ENCODE data around the gene POT1. TPM values are rescaled to one million over a fixed set of nuclear protein-coding genes. Genes with fewer than 3 reads are reported as not detected.

The POT1 gene
- polyA plus RNA-seq, 1 experiment: 12.0 TPM

DNA sequence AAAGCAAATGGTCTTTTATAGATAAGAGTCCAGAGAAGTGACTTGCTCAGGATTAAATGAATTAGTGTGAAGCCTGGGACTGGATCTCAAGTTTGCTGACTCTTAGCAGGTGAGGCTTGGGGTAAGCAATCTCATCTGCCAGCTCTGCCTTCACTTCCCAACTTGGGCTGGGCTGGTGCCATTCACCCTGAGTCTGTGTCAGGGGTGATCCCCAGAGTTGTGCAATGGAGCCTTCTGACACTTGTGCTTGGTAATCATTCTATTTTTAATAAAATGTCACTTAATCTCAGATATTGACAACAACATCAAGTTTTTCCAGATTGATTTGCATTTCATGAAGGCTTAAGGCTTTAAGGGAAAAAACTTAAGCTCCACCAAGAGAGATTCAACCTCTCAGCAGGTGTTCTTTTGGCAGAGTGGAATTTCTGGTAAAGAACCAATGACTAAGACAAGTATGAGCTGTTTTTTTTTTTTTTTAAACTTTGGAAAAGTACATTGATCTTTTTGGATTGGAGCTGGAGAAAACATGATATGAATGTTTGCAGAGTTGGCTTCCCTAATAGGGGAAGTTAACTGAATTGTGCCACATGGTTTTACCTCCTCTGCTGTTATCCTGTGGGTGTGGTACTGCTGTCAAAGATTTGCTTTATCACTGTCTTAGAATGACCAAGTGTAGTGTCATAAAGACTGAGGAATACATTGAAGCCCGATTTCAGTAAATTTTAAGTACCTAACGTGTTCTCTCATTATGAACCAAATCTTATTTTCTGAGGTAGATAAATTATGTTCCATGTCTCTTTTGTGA, 115.4 kb downstream of the POT1 start:
- ChIA-PET POLR2A (no interaction called here), CTCF (no interaction called here)
- DNase-seq (ENCODE audit: low read depth): no peak
- Histone ChIP-seq H3K27me3 (ENCODE audit: control insufficient read depth, insufficient read depth, low read length) (no peaks in the 10 kb centered on the region), H3K36me3 (ENCODE audit: control insufficient read depth, insufficient read depth, low read length) (no peaks in the 10 kb centered on the region), H3K4me3 (ENCODE audit: low read depth, low read length) (no peak overlapping the region)
- TF ChIP-seq, protein P1, sequence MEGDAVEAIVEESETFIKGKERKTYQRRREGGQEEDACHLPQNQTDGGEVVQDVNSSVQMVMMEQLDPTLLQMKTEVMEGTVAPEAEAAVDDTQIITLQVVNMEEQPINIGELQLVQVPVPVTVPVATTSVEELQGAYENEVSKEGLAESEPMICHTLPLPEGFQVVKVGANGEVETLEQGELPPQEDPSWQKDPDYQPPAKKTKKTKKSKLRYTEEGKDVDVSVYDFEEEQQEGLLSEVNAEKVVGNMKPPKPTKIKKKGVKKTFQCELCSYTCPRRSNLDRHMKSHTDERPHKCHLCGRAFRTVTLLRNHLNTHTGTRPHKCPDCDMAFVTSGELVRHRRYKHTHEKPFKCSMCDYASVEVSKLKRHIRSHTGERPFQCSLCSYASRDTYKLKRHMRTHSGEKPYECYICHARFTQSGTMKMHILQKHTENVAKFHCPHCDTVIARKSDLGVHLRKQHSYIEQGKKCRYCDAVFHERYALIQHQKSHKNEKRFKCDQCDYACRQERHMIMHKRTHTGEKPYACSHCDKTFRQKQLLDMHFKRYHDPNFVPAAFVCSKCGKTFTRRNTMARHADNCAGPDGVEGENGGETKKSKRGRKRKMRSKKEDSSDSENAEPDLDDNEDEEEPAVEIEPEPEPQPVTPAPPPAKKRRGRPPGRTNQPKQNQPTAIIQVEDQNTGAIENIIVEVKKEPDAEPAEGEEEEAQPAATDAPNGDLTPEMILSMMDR (IDR thresholded peaks at IDR 0.05; ENCODE audit: insufficient read depth, low read depth, low read length): no peak

DNA sequence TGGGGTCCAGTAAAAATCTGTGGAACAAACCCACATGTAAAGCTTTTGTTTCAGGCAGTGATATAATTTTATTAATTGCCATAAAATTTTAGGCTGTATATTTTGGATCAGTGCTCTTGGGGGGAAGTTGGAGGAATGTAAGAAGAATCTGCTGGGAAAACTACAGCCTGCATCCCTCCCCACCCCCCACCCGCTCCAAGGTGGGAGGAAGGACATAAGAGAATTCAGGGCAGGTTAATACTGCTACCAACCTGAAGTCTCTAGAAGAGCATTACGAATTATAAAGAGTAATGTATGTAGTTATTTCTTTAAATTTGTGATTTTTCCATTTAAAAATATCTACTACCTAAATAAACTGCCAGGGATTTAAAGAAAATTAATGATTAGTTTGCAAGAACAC, 116.9 kb downstream of the POT1 start:
- Histone ChIP-seq H3K4me3 (ENCODE audit: low read depth, low read length) (no peak overlapping the region), H3K27me3 (ENCODE audit: control insufficient read depth, insufficient read depth, low read length) (no peaks in the 10 kb centered on the region), H3K36me3 (ENCODE audit: control insufficient read depth, insufficient read depth, low read length) (no peaks in the 10 kb centered on the region)
- ChIA-PET CTCF (interaction anchor here (0.9 kb wide), 1 partner anchor 33 kb away, joined by 4 read pairs; no protein-coding TSS in a partner anchor), POLR2A (no interaction called here)
- TF ChIP-seq, protein P1 (IDR thresholded peaks at IDR 0.05; ENCODE audit: insufficient read depth, low read depth, low read length): no peak
- DNase-seq (ENCODE audit: low read depth): no peak

DNA sequence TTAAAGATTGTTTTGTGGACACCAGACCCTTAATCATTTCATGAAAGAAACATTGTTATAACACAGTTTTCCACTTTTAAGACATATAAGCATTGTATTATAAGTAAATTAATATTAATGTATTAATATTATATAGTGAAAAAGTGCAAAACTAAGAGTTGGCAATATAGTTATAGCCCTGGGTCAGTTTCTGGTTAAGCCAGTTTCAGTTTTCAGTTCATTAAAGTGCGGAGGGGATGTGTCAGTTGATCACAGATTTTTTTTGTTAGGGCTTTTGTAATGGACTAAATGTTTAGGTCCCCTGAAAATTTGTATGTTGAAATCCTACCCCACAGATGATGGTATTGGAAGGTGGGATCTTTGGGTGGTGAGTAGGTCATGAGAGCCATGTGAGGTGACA, 118.3 kb downstream of the POT1 start:
- no peak for DNase-seq (ENCODE audit: low read depth)
- ChIA-PET POLR2A (no interaction called here), CTCF (no interaction called here)
- Histone ChIP-seq H3K36me3 (ENCODE audit: control insufficient read depth, insufficient read depth, low read length) (no peaks in the 10 kb centered on the region), H3K27me3 (ENCODE audit: control insufficient read depth, insufficient read depth, low read length) (no peaks in the 10 kb centered on the region), H3K4me3 (ENCODE audit: low read depth, low read length) (no peak overlapping the region)
- TF ChIP-seq, protein P1 (IDR thresholded peaks at IDR 0.05; ENCODE audit: insufficient read depth, low read depth, low read length): no peak

DNA sequence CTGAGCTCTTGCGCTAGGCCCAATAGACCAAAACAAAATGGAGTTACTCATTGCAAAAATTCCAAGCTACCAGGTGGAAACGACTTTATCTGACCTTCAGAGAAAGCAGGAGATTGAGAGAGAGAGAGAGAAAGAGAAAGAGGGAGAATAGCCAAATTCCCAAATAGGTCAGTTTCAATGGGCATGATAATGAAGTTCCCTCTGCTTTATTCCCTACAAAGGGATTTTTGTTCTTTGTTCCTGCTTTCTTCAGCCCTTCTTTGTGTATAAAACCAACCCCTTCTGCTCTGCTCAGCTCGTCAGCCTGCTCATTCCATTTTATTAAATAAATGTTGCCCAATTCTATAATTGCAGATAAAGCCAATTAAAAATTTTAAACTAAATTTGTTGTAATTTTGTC, 119.0 kb downstream of the POT1 start:
- no peak for DNase-seq (ENCODE audit: low read depth)
- Histone ChIP-seq H3K36me3 (ENCODE audit: control insufficient read depth, insufficient read depth, low read length) (no peaks in the 10 kb centered on the region), H3K27me3 (ENCODE audit: control insufficient read depth, insufficient read depth, low read length) (no peaks in the 10 kb centered on the region), H3K4me3 (ENCODE audit: low read depth, low read length) (no peak overlapping the region)
- ChIA-PET POLR2A (no interaction called here), CTCF (no interaction called here)
- TF ChIP-seq, protein P1 (IDR thresholded peaks at IDR 0.05; ENCODE audit: insufficient read depth, low read depth, low read length): no peak

DNA sequence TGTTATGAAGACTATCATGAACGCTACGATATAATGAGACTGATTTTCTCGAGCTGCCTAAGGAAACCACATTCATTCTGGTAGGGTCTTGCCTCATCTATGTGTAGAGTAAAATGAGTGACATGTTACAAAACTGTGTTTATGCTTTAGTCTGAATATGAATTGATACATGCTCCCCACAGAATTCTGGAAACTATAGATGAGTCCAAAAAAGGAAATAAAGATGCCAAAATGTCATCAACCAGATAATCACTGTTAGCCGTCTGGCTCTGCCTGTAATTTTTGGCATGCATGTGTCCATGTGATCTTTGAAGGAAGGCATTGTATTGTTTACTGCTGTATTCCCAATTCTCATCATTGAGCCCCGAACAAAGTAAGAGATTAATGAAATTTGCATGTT, 121.4 kb downstream of the POT1 start:
- DNase-seq (ENCODE audit: low read depth): no peak
- ChIA-PET CTCF (interaction anchor here (1.6 kb wide), 1 partner anchor 23 kb away, joined by 6 read pairs; no protein-coding TSS in a partner anchor), POLR2A (no interaction called here)
- no peaks in the 10 kb centered on the region for H3K36me3 ChIP-seq (ENCODE audit: control insufficient read depth, insufficient read depth, low read length)
- no peak overlapping the region for H3K4me3 ChIP-seq (ENCODE audit: low read depth, low read length)
- H3K27me3 ChIP-seq (ENCODE audit: control insufficient read depth, insufficient read depth, low read length): no peaks in the 10 kb centered on the region
- TF ChIP-seq, protein P1 (IDR thresholded peaks at IDR 0.05; ENCODE audit: insufficient read depth, low read depth, low read length): no peak

Measured in BJ (cell line).